NCI-H187 (cell line): ENCODE data around the gene EVI5.

ENCODE experiments used
- DNase-seq, 2 experiments: peaks; one replicate each; lab custom pipeline; 2025; lab: John Stamatoyannopoulos, UW

The EVI5 gene

GRCh38 chr1:92515796-92516201 lies 269.1 kb downstream of the EVI5 start:
- DNase-seq: no peak

- DNase-seq: no peak
These were observed 273.4 kb downstream of the EVI5 start for GRCh38 chr1:92511541-92511940.

GRCh38 chr1:92509619-92510018 lies 275.3 kb downstream of the EVI5 start:
- no peak for DNase-seq

GRCh38 chr1:92505015-92505692 lies 279.8 kb downstream of the EVI5 start:
- DNase-seq: no peak

GRCh38 chr1:92504291-92505014 lies 280.5 kb downstream of the EVI5 start:
- no peak for DNase-seq

GRCh38 chr1:92503926-92504285 lies 281.0 kb downstream of the EVI5 start:
- DNase-seq: no peak

- no peak for DNase-seq
These were observed 281.6 kb downstream of the EVI5 start for GRCh38 chr1:92503043-92503925.

- DNase-seq: no peak
These were observed 282.7 kb downstream of the EVI5 start for GRCh38 chr1:92502247-92502646.

GRCh38 chr1:92500552-92500951 lies 284.4 kb downstream of the EVI5 start:
- no peak for DNase-seq

- DNase-seq: no peak
These were observed 289.4 kb downstream of the EVI5 start for GRCh38 chr1:92495392-92496063.

- DNase-seq: no peak
These were observed 290.3 kb downstream of the EVI5 start for GRCh38 chr1:92494485-92495141.

GRCh38 chr1:92493139-92493538 lies 291.8 kb downstream of the EVI5 start:
- no peak for DNase-seq

- no peak for DNase-seq
These were observed 296.1 kb downstream of the EVI5 start for GRCh38 chr1:92488832-92489231.

- DNase-seq: no peak
These were observed 296.5 kb downstream of the EVI5 start for GRCh38 chr1:92488416-92488815.

- DNase-seq: no peak
These were observed 297.8 kb downstream of the EVI5 start for GRCh38 chr1:92487078-92487605.

- no peak for DNase-seq
These were observed 298.4 kb downstream of the EVI5 start, which contains the start of gene GFI1 for GRCh38 chr1:92486251-92487077. Gene GFI1, minus strand, starts transcription at chr1:92486925. Its CDS starts 3,438 bp downstream, at chr1:92483487.

GRCh38 chr1:92485381-92486250 lies 299.3 kb downstream of the EVI5 start:
- DNase-seq: no peak

- no peak for DNase-seq
These were observed 300.2 kb downstream of the EVI5 start for GRCh38 chr1:92484472-92485380.
